NCI-H2081 treated with DMSO at 0.1 percent for 48 hours (cell line): ENCODE results near the gene SERP2.

Experiments used
- DNase-seq: peaks from one replicate; lab custom pipeline; 2025; lab: John Stamatoyannopoulos, UW

The SERP2 gene

DNA sequence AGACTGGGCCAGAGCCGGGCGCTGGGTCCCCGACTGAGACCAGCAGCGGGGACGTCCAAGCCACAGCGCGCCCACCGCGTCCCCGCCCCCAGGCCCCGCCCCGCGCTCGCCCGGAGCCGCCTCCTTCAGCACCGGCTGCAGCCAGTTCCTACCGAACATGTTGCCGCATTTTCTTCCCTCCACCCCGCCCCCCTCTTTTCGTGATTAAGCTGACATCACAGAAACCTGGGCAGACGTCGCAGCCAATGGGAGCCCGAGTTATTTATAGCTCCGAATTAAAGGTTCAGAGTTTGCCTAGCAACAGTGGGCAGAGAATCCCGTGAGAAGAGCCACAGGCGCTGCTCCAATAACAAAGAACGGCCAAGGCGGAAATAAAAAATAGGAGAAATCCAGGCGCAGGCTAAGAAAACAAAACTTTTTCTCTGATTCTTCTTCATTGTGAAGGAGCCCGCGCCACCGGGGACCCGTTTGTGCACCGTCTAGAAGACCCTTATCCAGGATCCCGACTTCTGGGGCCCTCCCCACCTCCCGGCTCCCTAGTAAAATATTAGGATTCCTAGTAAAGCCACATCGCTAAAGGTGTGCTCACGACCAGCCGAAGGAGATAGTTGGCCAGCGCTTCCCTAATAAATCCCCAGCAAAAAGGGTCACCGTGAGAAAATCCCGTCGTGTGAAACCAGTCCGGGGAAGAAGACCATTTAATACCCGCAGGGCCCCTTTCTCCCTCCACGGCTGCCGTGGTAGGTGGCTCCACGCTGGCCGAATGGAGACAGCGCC, 61.7 kb downstream of the SERP2 start:
- peak; percentile 87 for DNase-seq

DNA sequence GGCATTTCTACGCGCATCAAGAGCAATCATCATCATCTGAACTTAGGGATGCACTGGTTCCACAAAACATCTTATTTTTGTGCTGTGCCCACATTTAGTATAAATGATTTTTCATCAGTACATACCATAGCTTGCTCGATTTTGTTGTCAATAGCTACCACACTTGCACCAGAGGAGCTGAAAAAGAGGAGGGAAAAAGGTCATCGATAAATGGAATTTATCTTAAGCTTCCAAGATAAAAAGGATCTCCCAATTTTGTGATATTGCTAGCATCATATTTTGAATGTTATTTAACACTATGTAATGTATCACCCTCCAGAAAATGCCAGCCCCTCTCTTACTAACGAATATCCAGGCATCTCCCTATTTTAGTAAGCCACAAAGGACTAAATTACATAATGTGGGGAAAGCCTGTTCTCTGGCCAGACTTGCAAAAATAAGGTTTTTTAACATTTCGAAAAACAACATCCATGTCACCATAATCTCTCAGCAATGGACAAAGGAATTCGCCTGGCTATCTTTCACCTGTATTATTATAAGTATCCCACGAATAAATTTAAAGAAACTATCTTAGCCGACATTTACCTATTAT, 62.4 kb downstream of the SERP2 start:
- DNase-seq, result no peak

GRCh38 chr13:44436589-44437337, 63.1 kb downstream of the SERP2 start:
- peak; percentile 85 for DNase-seq

- no peak for DNase-seq
These were observed 64.0 kb downstream of the SERP2 start for GRCh38 chr13:44437356-44438233.

GRCh38 chr13:44438234-44438579, 64.6 kb downstream of the SERP2 start:
- no peak for DNase-seq

DNA sequence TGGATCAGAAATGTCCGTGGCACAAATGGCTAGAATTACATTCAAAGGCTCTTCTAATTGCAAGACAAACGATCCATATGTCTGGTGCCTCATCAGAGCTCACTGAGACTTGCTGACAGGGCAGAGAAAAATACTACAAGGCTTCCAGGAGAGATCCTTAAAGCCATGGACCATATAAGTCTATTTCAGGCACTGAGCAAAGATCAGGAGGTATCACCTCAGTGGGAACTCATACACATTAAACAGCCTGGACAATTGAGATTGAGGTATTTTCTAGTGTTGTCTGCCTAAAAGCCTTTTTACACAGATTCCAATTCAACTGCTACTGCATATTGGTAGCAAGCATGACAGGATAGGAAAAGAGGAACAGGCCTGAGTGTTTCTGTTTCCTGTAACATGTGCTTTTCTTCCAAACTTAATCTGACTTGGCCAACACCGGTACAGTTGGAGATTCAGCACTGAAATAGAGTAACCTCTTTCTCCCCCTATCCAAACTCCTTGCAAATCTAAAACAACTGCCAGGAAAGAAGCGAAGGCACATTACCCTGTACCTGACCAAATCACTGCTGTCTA, 65.9 kb downstream of the SERP2 start:
- DNase-seq, result no peak

- no peak for DNase-seq
These were observed 66.5 kb downstream of the SERP2 start for GRCh38 chr13:44440046-44440608.
